Measurements from ENCODE around the gene RIN2.

RIN2 gene

DNA sequence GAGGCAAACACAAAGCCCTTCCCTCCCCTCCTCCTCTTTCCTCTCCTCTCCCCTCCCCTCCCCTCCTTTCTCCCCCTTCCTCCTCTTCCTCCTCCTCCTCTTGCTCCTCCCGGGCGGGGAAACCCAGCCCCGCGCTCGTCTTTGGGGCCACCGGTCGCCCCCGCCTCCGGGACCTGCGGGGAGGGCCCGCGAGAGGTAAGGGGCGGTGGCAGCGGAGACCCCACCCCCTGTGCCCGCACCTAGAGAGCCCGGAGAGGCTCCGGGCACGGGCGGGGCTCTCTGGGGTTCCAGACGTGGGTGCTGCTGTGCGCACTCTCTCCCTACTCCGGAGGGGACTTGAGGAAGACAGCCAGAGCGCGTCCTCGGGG is at the start of gene RIN2:
RIN2 (plus strand) TSS at position 126 of the 368 bp plus-strand sequence. CDS start 131,344 bp downstream, outside the sequence.
- DNase-seq: no peak

DNA sequence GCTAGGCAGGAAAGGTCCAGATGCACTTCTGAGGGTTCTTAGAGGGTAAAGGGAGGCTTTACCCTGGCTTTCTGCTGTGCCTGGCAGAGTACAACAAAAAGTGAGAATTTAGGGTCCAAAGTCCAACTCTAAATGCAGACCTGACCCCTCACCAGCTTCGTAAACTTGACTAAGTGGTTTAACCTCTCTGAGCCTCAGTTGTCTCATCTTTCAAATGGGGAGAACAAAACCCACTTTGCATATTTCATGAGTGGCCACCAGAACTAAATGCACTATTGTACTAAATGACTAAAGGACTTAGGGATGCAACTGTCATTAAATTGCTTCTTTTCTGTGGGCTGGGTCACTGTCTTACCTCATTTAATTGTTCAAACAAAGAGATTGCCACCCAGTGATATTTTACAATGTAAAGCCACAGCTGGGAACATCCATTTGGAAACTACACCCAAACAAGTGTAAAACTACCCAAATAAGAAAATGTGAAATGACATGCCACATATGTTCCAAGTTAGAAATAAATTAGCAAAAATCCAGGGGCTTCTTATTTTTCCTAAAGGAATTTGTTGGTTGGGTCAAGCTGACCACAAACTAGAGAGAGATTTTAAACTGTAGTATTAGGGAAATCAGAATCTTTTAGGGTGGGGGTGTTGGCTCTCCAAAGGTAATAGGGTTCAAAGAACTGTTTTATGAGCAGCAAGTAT is 48.3 kb upstream of the RIN2 start:
- no peak for DNase-seq

DNA sequence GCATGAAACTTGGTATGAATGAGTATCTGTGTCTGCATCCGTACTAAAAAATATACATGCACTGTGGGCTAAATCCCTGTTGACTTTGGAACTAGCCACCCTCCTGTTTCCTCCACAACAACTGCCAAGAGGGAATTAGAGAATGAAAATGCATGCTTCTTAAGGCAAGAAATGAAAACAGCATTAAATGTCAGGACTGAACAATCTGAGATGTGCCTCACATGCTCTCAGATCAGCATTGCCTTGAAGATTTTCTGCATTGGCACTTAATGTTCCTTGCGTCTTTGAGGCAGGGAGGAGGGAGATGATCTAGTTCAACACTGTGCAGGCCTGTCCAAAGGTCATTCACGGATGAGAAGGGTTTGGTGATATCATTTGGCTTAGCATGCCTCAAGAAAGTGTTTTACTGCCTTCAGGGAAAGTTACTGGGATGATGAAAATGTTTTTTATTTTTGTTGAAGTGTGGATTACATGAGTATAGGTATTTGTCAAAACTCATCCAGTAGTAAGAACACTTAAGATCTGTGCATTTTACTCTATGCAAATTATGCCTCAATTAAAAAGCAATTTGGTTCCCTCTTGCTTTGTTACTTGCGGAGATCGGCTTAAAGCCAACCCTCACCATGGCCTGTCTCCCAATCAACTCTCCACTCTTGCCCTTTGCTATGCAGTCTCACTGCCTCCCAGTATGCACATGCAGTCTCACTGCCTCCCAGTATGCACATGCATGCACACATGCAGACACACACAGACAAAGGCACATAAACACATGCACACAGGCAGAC is 47.5 kb upstream of the RIN2 start:
- DNase-seq: no peak

DNA sequence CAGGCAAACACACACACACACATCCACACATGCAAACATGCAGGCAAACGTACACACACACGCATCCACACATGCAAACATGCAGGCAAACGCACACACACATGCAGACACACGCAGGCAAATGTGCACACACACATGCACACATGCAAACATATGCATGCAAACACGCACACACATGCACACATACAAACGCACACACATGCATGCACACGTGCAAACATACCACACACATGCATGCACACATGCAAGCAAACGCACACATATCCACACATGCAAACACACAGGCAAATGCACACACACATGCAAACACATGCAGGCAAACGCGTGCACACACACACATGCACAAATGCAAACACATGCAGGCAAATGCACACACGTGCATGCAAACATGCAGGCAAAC is 46.9 kb upstream of the RIN2 start:
- DNase-seq: no peak

- no peak for DNase-seq
Measured at GRCh38 chr20:19712721-19713260, 45.3 kb upstream of the RIN2 start.

- no peak for DNase-seq
Measured at GRCh38 chr20:19713822-19714578, 44.1 kb upstream of the RIN2 start.

DNA sequence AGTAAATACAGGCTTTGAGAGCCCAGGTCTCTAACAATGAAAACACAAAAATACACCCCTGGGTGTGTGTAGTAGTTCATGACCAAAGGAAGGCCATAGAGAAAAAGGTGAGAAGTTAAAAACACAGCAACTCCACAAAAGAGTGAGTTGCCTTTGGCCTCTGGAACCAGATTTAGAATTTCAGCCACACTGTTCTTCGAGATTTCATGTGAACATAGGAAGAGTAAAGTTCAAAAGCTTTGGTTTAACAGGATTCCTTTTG is 43.5 kb upstream of the RIN2 start:
- no peak for DNase-seq

- no peak for DNase-seq
Measured at GRCh38 chr20:19715986-19716385, 42.1 kb upstream of the RIN2 start.

- no peak for DNase-seq
Measured at GRCh38 chr20:19718880-19719279, 39.2 kb upstream of the RIN2 start.

DNA sequence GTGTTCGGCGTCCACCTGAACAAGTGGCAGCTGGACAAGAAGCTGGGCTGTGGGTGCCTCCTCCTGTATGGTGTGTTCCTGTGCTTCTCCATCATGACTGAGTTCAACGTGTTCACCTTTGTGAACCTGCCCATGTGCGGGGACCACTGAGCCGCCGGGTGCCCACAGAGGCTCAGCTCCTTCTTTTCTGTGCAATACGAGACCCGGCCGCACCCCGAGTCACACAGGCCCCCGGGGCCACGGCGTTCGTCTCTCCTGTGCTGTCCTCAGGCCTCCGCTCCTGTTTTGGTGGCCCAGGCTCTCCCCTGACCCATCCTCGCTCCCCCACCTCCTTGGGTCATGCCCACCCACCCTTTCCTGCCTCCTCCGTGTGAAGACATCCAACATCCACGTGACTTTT is 37.1 kb upstream of the RIN2 start:
- DNase-seq: no peak

DNA sequence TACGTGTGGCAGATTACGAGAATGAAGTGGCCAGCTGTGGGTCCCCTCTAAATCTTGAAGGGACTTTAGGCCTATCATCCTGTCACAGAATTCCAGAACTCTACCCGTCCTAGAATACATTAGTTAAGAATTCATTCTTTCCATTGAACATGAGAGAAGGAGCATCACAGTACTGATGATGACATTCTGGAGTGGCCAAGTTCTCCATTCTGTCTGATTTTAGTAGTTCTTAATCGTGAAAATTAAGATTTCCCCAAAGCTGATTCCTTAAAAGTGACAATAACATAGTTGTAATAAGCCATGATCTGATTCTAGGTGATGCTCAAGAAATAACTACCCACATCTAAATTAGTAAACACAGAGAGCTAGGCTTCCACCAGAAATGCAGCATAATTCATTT is 35.0 kb upstream of the RIN2 start:
- DNase-seq: no peak

GRCh38 chr20:19723813-19724430 is 34.1 kb upstream of the RIN2 start:
- no peak for DNase-seq

DNA sequence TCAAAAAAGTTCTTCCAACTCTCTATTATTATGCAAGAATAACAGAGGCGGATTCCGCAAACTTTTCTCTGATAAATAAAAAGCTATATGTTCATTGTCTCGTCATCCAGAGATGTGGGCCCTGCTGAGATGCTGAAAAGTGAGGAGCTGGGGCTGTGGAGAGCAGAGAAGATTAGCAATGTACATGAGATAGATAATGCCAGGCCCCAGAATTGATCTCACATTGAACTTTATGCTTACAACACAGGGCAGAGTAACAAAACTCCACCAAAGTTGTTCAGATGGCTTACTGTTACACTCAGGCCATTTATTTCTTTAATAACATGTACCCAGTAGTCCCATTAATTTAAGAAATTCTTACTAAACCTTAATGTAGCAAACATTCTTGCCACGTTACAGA is 32.7 kb upstream of the RIN2 start:
- DNase-seq: no peak

GRCh38 chr20:19725814-19726525 is 32.1 kb upstream of the RIN2 start:
- no peak for DNase-seq

DNA sequence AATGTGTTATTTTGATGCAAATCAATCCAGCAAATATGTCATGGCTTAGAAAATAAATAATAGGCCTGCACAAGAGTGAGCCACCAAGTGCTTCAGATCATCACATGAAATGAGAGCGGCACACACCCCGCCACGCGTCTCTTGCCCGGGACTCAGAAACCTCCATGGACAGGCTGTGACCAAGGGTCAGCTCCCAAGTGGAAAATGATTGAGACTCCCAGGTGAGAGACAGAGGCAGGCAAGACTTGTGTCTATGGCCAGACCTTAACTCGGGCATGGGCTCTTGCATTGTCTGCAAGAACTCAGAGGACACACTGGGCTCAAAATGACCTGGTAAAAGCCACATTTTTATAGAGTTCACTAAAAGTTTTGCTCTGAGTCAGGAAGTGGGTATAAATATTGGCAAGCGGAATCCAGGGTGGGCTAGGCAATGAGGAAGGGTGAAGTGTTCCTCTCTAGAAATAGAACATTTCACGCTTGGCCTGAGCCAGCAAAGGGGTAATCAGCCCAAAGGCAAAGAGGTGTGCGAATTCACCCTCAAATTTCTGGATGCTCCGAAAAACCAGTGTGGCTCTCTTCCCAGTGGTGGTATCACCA is 30.7 kb upstream of the RIN2 start:
- DNase-seq: no peak

DNA sequence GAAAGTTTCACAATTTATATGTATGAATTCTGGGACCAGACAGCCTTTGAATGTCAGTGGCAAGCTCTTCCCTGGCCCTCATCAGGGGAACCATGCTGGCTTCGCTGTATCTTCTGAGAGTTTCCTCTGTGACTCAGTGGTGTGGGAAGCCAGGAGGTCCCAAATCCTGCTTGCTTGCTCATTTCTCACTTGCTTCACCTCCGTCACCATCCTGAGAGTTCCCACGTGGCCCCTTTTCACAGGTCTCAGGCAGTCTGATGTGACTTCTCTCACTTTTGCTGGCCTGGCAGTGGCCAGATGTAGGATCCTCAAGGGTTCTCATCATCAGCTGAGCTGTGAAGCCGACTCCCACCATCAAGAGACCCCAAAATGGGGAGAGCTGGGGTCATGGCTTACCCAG is 28.4 kb upstream of the RIN2 start:
- peak; percentile 4 for DNase-seq

DNA sequence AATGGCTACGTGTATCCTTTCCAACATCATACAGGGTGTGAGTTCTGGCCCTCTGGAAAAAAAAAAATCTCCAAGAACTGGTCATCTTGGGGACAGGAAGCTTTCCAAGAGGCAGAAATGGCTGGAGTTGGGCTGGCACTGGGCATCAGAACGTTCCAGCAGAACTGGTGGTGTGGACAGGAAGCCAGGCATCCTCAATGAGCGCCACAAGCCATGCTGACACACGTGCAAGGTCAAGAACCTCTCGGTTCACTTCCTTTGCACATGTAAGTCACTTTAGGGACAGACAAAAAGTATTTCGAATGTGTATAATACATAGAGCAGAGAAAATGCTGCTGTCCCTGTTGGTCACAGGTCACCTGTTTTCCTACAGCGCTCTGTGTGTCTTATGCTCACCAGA is 27.4 kb upstream of the RIN2 start:
- no peak for DNase-seq

- no peak for DNase-seq
Measured at GRCh38 chr20:19734811-19735210, 23.2 kb upstream of the RIN2 start.

GRCh38 chr20:19735446-19735845 is 22.6 kb upstream of the RIN2 start:
- peak; percentile 36 for DNase-seq

DNA sequence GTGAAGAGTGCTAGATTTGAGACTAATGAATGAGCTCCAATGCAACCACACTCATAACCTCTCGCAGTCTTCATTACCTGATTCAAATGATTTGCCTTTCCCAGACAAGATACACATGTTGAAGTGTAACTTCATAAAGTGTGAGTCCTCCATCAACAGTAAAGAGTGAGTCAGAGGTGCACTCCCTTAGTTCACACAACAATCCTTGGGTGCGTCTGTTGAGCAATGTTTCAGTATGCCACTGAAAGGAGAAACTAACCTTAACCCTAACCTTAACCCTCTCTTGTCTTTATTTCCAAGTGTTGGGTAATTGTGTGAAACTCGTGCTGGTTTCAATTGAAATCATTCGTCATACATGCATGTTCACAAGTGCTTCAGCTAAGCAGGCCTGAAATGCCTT is 21.0 kb upstream of the RIN2 start:
- peak; percentile 16 for DNase-seq

DNA sequence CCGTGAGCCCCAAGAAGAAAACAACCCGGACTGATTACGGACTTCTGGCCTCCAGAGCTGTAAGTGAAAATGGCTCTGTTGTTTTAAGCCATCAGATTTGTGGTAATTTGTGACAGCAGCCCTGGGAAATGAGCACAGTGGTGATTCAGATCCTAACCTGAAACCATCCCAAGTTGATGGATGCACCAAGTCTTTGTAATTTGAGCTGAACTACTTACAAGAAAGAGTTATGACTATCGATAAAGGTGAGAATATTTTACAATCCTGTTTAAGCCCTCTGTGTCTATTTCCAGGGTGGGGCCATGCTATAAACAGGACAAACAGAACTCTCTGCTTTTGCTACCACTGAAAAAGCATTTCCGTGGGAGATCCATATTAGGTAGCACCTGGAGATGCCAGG is 19.1 kb upstream of the RIN2 start:
- DNase-seq: no peak

- no peak for DNase-seq
Measured at GRCh38 chr20:19739351-19739750, 18.7 kb upstream of the RIN2 start.

All from stimulated activated CD4-positive, alpha-beta T cell treated with anti-CD3 and anti-CD28 coated beads, Interleukin-1b, Interleukin-23, amount 100 ng/mL, for 48 hours (primary cell).